CD1c-positive myeloid dendritic cell (primary cell): ENCODE results near the gene ESYT2.

Experiments used
- DNase-seq: peaks from one replicate; pipeline ENCODE4 v3.0.0-alpha.2; 2016; ENCODE audit errors: extremely low spot score

The ESYT2 gene

GRCh38 chr7:158827411-158828132, 1.7 kb downstream of the ESYT2 start:
- DNase-seq, result peak; percentile 65

GRCh38 chr7:158825628-158826289, 3.5 kb downstream of the ESYT2 start:
- no peak for DNase-seq

GRCh38 chr7:158824028-158824427, 5.3 kb downstream of the ESYT2 start:
- peak; percentile 78 for DNase-seq

GRCh38 chr7:158821171-158822031, 7.9 kb downstream of the ESYT2 start:
- DNase-seq, result peak; percentile 17

- no peak for DNase-seq
Measured at GRCh38 chr7:158820656-158821055, 8.7 kb downstream of the ESYT2 start.

- DNase-seq, result peak; percentile 67
Measured at GRCh38 chr7:158819571-158820203, 9.6 kb downstream of the ESYT2 start.

GRCh38 chr7:158818325-158819213, 10.7 kb downstream of the ESYT2 start:
- DNase-seq, result peak; percentile 93

- DNase-seq, result no peak
Measured at GRCh38 chr7:158816995-158817394, 12.3 kb downstream of the ESYT2 start.

- no peak for DNase-seq
Measured at GRCh38 chr7:158816271-158816670, 13.0 kb downstream of the ESYT2 start.

- no peak for DNase-seq
Measured at GRCh38 chr7:158815800-158816128, 13.5 kb downstream of the ESYT2 start.

- no peak for DNase-seq
Measured at GRCh38 chr7:158815083-158815799, 14.1 kb downstream of the ESYT2 start.

GRCh38 chr7:158814637-158815036, 14.7 kb downstream of the ESYT2 start:
- DNase-seq, result no peak

GRCh38 chr7:158812684-158813083, 16.6 kb downstream of the ESYT2 start:
- peak; percentile 26 for DNase-seq

GRCh38 chr7:158811894-158812293, 17.4 kb downstream of the ESYT2 start:
- no peak for DNase-seq

- DNase-seq, result no peak
Measured at GRCh38 chr7:158811461-158811860, 17.8 kb downstream of the ESYT2 start.

GRCh38 chr7:158810846-158811245, 18.5 kb downstream of the ESYT2 start:
- no peak for DNase-seq

- peak; percentile 60 for DNase-seq
Measured at GRCh38 chr7:158809596-158809995, 19.7 kb downstream of the ESYT2 start.

- DNase-seq, result no peak
Measured at GRCh38 chr7:158808126-158808525, 21.2 kb downstream of the ESYT2 start.

GRCh38 chr7:158805937-158806336, 23.4 kb downstream of the ESYT2 start:
- no peak for DNase-seq

GRCh38 chr7:158805414-158805813, 23.9 kb downstream of the ESYT2 start:
- DNase-seq, result no peak
